SK-N-MC (cell line): ENCODE measurements around the gene GRAMD4.

ENCODE experiments used
- EZH2 ChIP-seq: fragments of 200-600 bp; sonication (generic); IDR thresholded peaks from one replicate; pipeline ENCODE4 v1.6.1; 2017; ENCODE audit warnings: antibody characterized with exemption
- FOXP2 ChIP-seq: optimal IDR thresholded peaks from 2 replicates; pipeline ENCODE3; 2011; ENCODE audit warnings: mild to moderate bottlenecking, moderate library complexity; ENCODE audit not compliant: insufficient read depth; ENCODE audit errors: extremely low read length, control extremely low read depth
- POLR2AphosphoS5 ChIP-seq: IDR thresholded peaks from 2 replicates; pipeline ENCODE4 v1.6.1; 2012; ENCODE audit warnings: mild to moderate bottlenecking, low read depth, low read length, borderline replicate concordance

- TF ChIP-seq EZH2 (no peak), POLR2AphosphoS5 (no peak), FOXP2 (no peak)
Observed at GRCh38 chr22:46609724-46610201, 10.4 kb upstream of the GRAMD4 start.
